ENCODE measurements around the gene CNTNAP5.
"Not testable (repeated sequence)": the region's sequence is repeated elsewhere in the genome, so short reads cannot be mapped to it uniquely, and the experiment has no call there.

Gene CNTNAP5

GRCh38 chr2:124333784-124334183 is 308.7 kb downstream of the CNTNAP5 start:
- DNase-seq, result no peak

- no peak for DNase-seq
Measured at GRCh38 chr2:124335058-124335457, 310.0 kb downstream of the CNTNAP5 start.

GRCh38 chr2:124339709-124340108 is 314.6 kb downstream of the CNTNAP5 start:
- DNase-seq, result no peak

- DNase-seq, result no peak
Measured at GRCh38 chr2:124343827-124344498, 318.9 kb downstream of the CNTNAP5 start.

- no peak for DNase-seq
Measured at GRCh38 chr2:124347209-124347608, 322.1 kb downstream of the CNTNAP5 start.

GRCh38 chr2:124353656-124354055 is 328.6 kb downstream of the CNTNAP5 start:
- DNase-seq, result no peak

- DNase-seq, result no peak
Measured at GRCh38 chr2:124354466-124354865, 329.4 kb downstream of the CNTNAP5 start.

- DNase-seq, result not testable (repeated sequence)
Measured at GRCh38 chr2:124361966-124362365, 336.9 kb downstream of the CNTNAP5 start.

GRCh38 chr2:124369181-124369580 is 344.1 kb downstream of the CNTNAP5 start:
- no peak for DNase-seq

- no peak for DNase-seq
Measured at GRCh38 chr2:124380221-124380749, 355.2 kb downstream of the CNTNAP5 start.

GRCh38 chr2:124382067-124382618 is 357.1 kb downstream of the CNTNAP5 start:
- DNase-seq, result no peak

GRCh38 chr2:124395961-124396360 is 370.9 kb downstream of the CNTNAP5 start:
- DNase-seq, result no peak

GRCh38 chr2:124402274-124402673 is 377.2 kb downstream of the CNTNAP5 start:
- no peak for DNase-seq

- DNase-seq, result not testable (repeated sequence)
Measured at GRCh38 chr2:124407836-124408534, 382.9 kb downstream of the CNTNAP5 start.

GRCh38 chr2:124424074-124424473 is 399.0 kb downstream of the CNTNAP5 start:
- DNase-seq, result no peak

GRCh38 chr2:124426122-124426521 is 401.0 kb downstream of the CNTNAP5 start:
- no peak for DNase-seq

- no peak for DNase-seq
Measured at GRCh38 chr2:124426625-124427024, 401.5 kb downstream of the CNTNAP5 start.

- DNase-seq, result no peak
Measured at GRCh38 chr2:124437811-124438210, 412.7 kb downstream of the CNTNAP5 start.

GRCh38 chr2:124450481-124450880 is 425.4 kb downstream of the CNTNAP5 start:
- DNase-seq, result no peak

GRCh38 chr2:124476291-124476690 is 451.2 kb downstream of the CNTNAP5 start:
- DNase-seq, result no peak

GRCh38 chr2:124478761-124479160 is 453.7 kb downstream of the CNTNAP5 start:
- no peak for DNase-seq

GRCh38 chr2:124480958-124481357 is 455.9 kb downstream of the CNTNAP5 start:
- DNase-seq, result no peak

GRCh38 chr2:124482044-124482443 is 457.0 kb downstream of the CNTNAP5 start:
- DNase-seq, result no peak

- no peak for DNase-seq
Measured at GRCh38 chr2:124482551-124482950, 457.5 kb downstream of the CNTNAP5 start.

Measured in activated CD4-positive, alpha-beta T cell treated with anti-CD3 and anti-CD28 coated beads for 48 hours (primary cell).